Non-pigmented ciliary epithelial cell (primary cell): Measurements from ENCODE around the gene UBAC2.

ENCODE experiments used
- DNase-seq: peaks from one replicate; pipeline ENCODE4 v3.0.0-alpha.2; 2010; ENCODE audit warnings: low read depth

The UBAC2 gene

GRCh38 chr13:99200432-99201167 is at the start of gene UBAC2:
TSS of gene UBAC2 (plus strand) at chr13:99200854. CDS start at chr13:99200909, 55 bp downstream.
- peak; percentile 51 for DNase-seq

GRCh38 chr13:99151516-99151915 is 49.1 kb upstream of the UBAC2 start:
- peak; percentile 49 for DNase-seq

- DNase-seq: no peak
Observed at GRCh38 chr13:99153219-99153618, 47.4 kb upstream of the UBAC2 start.

GRCh38 chr13:99154064-99154463 is 46.6 kb upstream of the UBAC2 start:
- DNase-seq: no peak

- no peak for DNase-seq
Observed at GRCh38 chr13:99155821-99156220, 44.8 kb upstream of the UBAC2 start.

GRCh38 chr13:99157046-99157445 is 43.6 kb upstream of the UBAC2 start:
- DNase-seq: no peak

GRCh38 chr13:99158846-99159245 is 41.8 kb upstream of the UBAC2 start:
- no peak for DNase-seq

GRCh38 chr13:99159331-99160061 is 41.2 kb upstream of the UBAC2 start:
- no peak for DNase-seq

- no peak for DNase-seq
Observed at GRCh38 chr13:99160415-99160814, 40.2 kb upstream of the UBAC2 start.

GRCh38 chr13:99161512-99161911 is 39.1 kb upstream of the UBAC2 start:
- DNase-seq: no peak

- DNase-seq: no peak
Observed at GRCh38 chr13:99162567-99163361, 37.9 kb upstream of the UBAC2 start.

- no peak for DNase-seq
Observed at GRCh38 chr13:99164226-99164625, 36.4 kb upstream of the UBAC2 start.

- DNase-seq: no peak
Observed at GRCh38 chr13:99165753-99166587, 34.7 kb upstream of the UBAC2 start.

- DNase-seq: no peak
Observed at GRCh38 chr13:99172951-99173350, 27.7 kb upstream of the UBAC2 start.

- no peak for DNase-seq
Observed at GRCh38 chr13:99173606-99174005, 27.0 kb upstream of the UBAC2 start.

- DNase-seq: no peak
Observed at GRCh38 chr13:99174533-99175100, 26.0 kb upstream of the UBAC2 start.

GRCh38 chr13:99176309-99177276 is 24.1 kb upstream of the UBAC2 start:
- DNase-seq: no peak

GRCh38 chr13:99178636-99179035 is 22.0 kb upstream of the UBAC2 start:
- no peak for DNase-seq

- DNase-seq: no peak
Observed at GRCh38 chr13:99179460-99179859, 21.2 kb upstream of the UBAC2 start.

GRCh38 chr13:99182439-99182838 is 18.2 kb upstream of the UBAC2 start:
- DNase-seq: no peak
